Naive thymus-derived CD4-positive, alpha-beta T cell (primary cell): ENCODE results near the gene HIRA. TPM values are rescaled to one million over a fixed set of nuclear protein-coding genes. Genes with fewer than 3 reads are reported as not detected.

Experiments used
- ATAC-seq: fragments of 150-1000 bp; cut with Tn5 transposase; 2 replicates; pipeline ENCODE4 v1.10.0; 2021; ENCODE audit warnings: mild to moderate bottlenecking, moderate library complexity
- CTCF ChIA-PET: fragments of 350-600 bp; sonication (Branson Sonifier 250); formaldehyde crosslinking; loops from one replicate; lab custom pipeline; 2021; ENCODE audit warnings: antibody characterized with exemption; lab: Charles Lee
- POLR2A ChIA-PET: fragments of 350-600 bp; sonication (Branson Sonifier 250); formaldehyde crosslinking; loops from one replicate; lab custom pipeline; 2021; ENCODE audit warnings: antibody characterized with exemption, inconsistent platforms; lab: Charles Lee
- DNase-seq, 9 donors: peaks; one replicate each; pipeline versions ENCODE4 v3.0.0 to v3.0.0-alpha.2; 2020 to 2022; ENCODE audit warnings: mixed read lengths in 1 of 9
- H3K27ac ChIP-seq: one replicate; pipeline ENCODE4 v1.7.0; 2013; ENCODE audit warnings: mild to moderate bottlenecking, low read depth, low read length, moderate library complexity
- H3K27me3 ChIP-seq, 2 donors: one replicate each; pipeline ENCODE4 v1.7.0; 2013; ENCODE audit warnings: low read length in 2 of 2, mild to moderate bottlenecking in 2 of 2, moderate library complexity in 2 of 2; ENCODE audit not compliant: control insufficient read depth in 2 of 2, insufficient read depth in 2 of 2
- H3K36me3 ChIP-seq, 3 experiments: 1 replicate in 2 of 3; 2 replicates in 1 of 3; pipeline ENCODE4 v1.7.0; 2013; ENCODE audit warnings: low read length in 3 of 3, mild to moderate bottlenecking in 3 of 3, moderate library complexity in 1 of 3; ENCODE audit not compliant: insufficient read depth in 3 of 3, control insufficient read depth in 2 of 3
- H3K4me1 ChIP-seq, 2 donors: one replicate each; pipeline ENCODE4 v1.7.0; 2013; ENCODE audit warnings: low read length in 2 of 2, mild to moderate bottlenecking in 2 of 2, moderate library complexity in 1 of 2; ENCODE audit not compliant: control insufficient read depth in 2 of 2, insufficient read depth in 2 of 2
- H3K4me3 ChIP-seq: 2 replicates; pipeline ENCODE4 v1.7.0; 2013; ENCODE audit warnings: mild to moderate bottlenecking, low read length
- H3K9me3 ChIP-seq, 3 experiments: 1 replicate in 2 of 3; 2 replicates in 1 of 3; pipeline ENCODE4 v1.7.0; 2013; ENCODE audit warnings: low read length in 3 of 3; ENCODE audit not compliant: control insufficient read depth in 2 of 3
- H3K27ac Mint-ChIP-seq, 9 donors: one replicate each; pipeline ENCODE4 v1.8.0; 2020 to 2022; ENCODE audit warnings: mixed read lengths in 9 of 9, mild to moderate bottlenecking in 8 of 9, moderate library complexity in 5 of 9, inconsistent platforms in 2 of 9
- H3K27me3 Mint-ChIP-seq, 5 donors: one replicate each; pipeline ENCODE4 v1.8.0; 2021 to 2022; ENCODE audit warnings: mixed read lengths in 5 of 5, mild to moderate bottlenecking in 1 of 5
- H3K36me3 Mint-ChIP-seq, 5 donors: one replicate each; pipeline ENCODE4 v1.8.0; 2020 to 2022; ENCODE audit warnings: mixed read lengths in 5 of 5, mild to moderate bottlenecking in 3 of 5, inconsistent platforms in 1 of 5
- H3K4me1 Mint-ChIP-seq, 7 donors: one replicate each; pipeline ENCODE4 v1.8.0; 2020 to 2022; ENCODE audit warnings: mixed read lengths in 7 of 7, mild to moderate bottlenecking in 3 of 7, inconsistent platforms in 1 of 7
- H3K4me3 Mint-ChIP-seq, 10 donors: one replicate each; pipeline ENCODE4 v1.8.0; 2020 to 2022; ENCODE audit warnings: mild to moderate bottlenecking in 10 of 10, mixed read lengths in 10 of 10, moderate library complexity in 6 of 10, inconsistent platforms in 2 of 10
- H3K9me3 Mint-ChIP-seq, 11 donors: one replicate each; pipeline ENCODE4 v1.8.0; 2020 to 2022; ENCODE audit warnings: mixed read lengths in 11 of 11, mild to moderate bottlenecking in 4 of 11, inconsistent platforms in 1 of 11, moderate library complexity in 1 of 11
- intact Hi-C, 2 donors: fragments of 100-400 bp; cut with micrococcal nuclease; formaldehyde crosslinking; loops; one replicate each; pipeline ENCODE4 v1.15.1; 2023
- polyA plus RNA-seq, 2 donors: library from polyadenylated mRNA; unstranded; fragments of 300-500 nt; fragmentation: Illumina TruSeq; gene quantifications; one replicate each; pipeline ENCODE4 v1.2.3, GENCODE V29; 2021
- total RNA-seq, 6 experiments: library from RNA in 5 of 6; stranded (reverse) in 5 of 6; gene quantifications; 1 replicate in 5 of 6; 2 replicates in 1 of 6; pipeline ENCODE4 v1.2.3 and lab custom pipeline; 2021 to 2026

Gene HIRA
- total and polyA plus RNA-seq, 7 experiments from 2014 or later = 2.8 to 42.3 (median 22.5) TPM

DNA sequence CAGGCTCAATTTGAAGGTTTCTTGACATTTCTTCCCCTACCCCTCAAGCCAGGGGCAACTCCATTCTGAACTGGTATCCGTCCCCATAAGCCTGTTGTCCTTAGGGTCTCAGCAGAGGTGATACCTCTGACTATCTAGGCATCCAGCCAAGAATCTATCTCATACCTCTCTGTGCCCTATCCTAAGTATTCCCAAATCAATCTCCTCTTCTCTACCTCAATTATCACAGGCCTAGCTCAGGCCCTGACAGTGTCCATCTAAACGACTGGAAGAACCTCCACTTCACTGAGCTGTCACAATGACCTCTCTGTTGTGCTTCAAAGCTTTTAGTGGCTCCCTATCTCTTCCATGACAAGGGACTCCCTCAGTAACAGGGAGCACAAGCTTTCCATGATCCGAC is 26.9 kb downstream of the HIRA start:
- Mint-ChIP-seq H3K9me3 (no peaks in the 10 kb centered on the region), H3K27me3 (no peaks in the 10 kb centered on the region), H3K4me3 (no peak overlapping the region), H3K27ac (peak overlapping the region in 2 of 9 donors; percentile 51 to 57), H3K4me1 (peaks cover 0 to 5% (median 2%) of the 10 kb centered on the region in 7 donors), H3K36me3 (peaks cover 9 to 63% (median 25%) of the 10 kb centered on the region in 5 donors)
- H3K27me3 ChIP-seq = no peaks in the 10 kb centered on the region
- H3K9me3 ChIP-seq = no peaks in the 10 kb centered on the region
- H3K4me3 ChIP-seq = no peak overlapping the region
- H3K27ac ChIP-seq = no peak overlapping the region
- peaks cover 5 to 55% (median 31%) of the 10 kb centered on the region in 3 experiments for H3K36me3 ChIP-seq
- H3K4me1 ChIP-seq = no peaks in the 10 kb centered on the region
- intact Hi-C loops = no loop called here
- ATAC-seq (no peak), DNase-seq (no peak)
- CTCF ChIA-PET = no interaction called here
- POLR2A ChIA-PET = interaction anchor here (0.6 kb wide), 1 partner anchor 282 kb away, joined by 4 read pairs; no protein-coding TSS in a partner anchor

DNA sequence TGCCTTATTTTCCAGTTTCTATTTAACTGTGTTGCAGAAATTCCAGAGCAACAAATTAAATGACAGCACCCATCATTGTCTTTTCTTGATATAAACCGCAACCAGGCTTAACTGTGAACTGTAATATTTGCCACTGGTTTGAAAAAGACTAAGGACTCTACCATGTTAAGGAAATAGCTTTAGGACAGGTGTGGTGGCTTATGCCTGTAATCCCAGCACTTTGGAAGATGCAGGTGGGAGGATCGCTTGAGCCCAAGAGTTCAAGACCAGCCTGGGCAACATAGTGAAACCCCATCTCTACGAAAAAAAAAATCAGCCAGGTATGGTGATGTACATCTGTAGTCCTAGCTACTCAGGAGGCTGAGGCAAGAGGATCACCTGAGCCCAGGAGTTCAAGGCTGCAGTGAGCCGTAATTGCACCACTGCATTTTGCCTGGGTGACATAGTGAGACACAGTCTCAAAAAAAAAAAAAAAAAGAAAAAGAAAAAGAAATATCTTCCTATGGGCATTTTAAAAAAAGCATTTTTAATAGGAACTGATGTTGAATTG is 28.8 kb downstream of the HIRA start:
- H3K4me1 Mint-ChIP-seq = peaks cover 0 to 7% (median 2%) of the 10 kb centered on the region in 7 donors
- Histone ChIP-seq H3K36me3 (peaks cover 5 to 48% (median 26%) of the 10 kb centered on the region in 3 experiments), H3K27me3 (no peaks in the 10 kb centered on the region), H3K4me3 (no peak overlapping the region), H3K27ac (no peak overlapping the region), H3K9me3 (no peaks in the 10 kb centered on the region), H3K4me1 (no peaks in the 10 kb centered on the region)
- no peak for ATAC-seq
- DNase-seq = no peak
- H3K9me3 Mint-ChIP-seq = no peaks in the 10 kb centered on the region
- H3K27ac Mint-ChIP-seq = no peak overlapping the region
- POLR2A ChIA-PET = no interaction called here
- CTCF ChIA-PET = no interaction called here
- intact Hi-C loops = no loop called here
- H3K27me3 Mint-ChIP-seq = no peaks in the 10 kb centered on the region
- H3K36me3 Mint-ChIP-seq = peaks cover 9 to 62% (median 20%) of the 10 kb centered on the region in 5 donors
- H3K4me3 Mint-ChIP-seq = no peak overlapping the region

DNA sequence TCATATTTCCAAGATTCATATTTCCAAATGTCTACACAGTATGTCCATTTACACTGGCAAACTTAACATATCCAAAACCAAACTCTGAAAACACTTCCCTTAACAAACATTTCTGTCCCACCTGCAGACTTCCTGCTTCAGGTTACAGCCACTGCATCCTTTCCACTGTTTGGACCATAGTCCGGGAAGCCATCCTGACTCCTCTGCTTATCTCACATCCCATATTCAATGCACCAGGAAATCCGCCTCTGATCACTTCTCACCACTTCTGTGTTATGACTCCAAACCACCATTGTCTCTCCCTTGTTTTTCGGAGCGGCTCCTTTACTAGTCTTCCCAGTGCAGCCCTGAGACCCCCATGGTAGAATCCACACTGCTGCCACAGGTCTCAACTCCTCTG is 30.1 kb downstream of the HIRA start:
- H3K27me3 Mint-ChIP-seq = no peaks in the 10 kb centered on the region

DNA sequence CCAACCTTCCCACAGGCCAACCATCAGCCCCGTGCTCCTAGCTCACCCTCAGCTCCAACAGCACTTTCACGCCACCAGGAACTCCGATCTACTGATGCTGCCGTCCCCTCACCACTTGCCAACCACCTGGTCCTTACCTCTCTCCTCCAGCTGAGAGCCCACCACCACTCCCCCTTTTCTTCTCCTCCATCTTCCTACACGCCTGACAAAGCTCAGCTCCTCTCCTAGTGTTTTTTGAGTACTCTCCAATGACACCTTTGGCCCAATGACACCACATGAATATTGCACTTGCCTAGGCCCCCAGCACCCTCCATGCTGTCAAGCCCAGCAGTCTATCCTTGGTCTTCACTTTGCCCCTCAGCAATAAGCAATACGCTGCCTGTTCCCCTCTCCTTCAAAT is 30.7 kb downstream of the HIRA start:
- no peak for ATAC-seq
- H3K36me3 ChIP-seq = peaks cover 12 to 49% (median 18%) of the 10 kb centered on the region in 3 experiments
- H3K27me3 ChIP-seq = no peaks in the 10 kb centered on the region
- Mint-ChIP-seq H3K9me3 (no peaks in the 10 kb centered on the region), H3K4me3 (no peak overlapping the region), H3K4me1 (peaks cover 0 to 5% (median 2%) of the 10 kb centered on the region in 7 donors), H3K27me3 (no peaks in the 10 kb centered on the region), H3K27ac (peak overlapping the region in 4 of 9 donors; percentile 10 to 62 (median 47)), H3K36me3 (peaks cover 8 to 65% (median 20%) of the 10 kb centered on the region in 5 donors)
- H3K4me1 ChIP-seq = no peaks in the 10 kb centered on the region
- CTCF ChIA-PET = no interaction called here
- DNase-seq = no peak
- intact Hi-C loops = no loop called here
- POLR2A ChIA-PET = no interaction called here
- no peak overlapping the region for H3K4me3 ChIP-seq
- no peaks in the 10 kb centered on the region for H3K9me3 ChIP-seq
- no peak overlapping the region for H3K27ac ChIP-seq

More for the DNA sequence above, 30.1 kb downstream of the HIRA start:
- H3K4me1 ChIP-seq = no peaks in the 10 kb centered on the region
- ChIA-PET POLR2A (no interaction called here), CTCF (no interaction called here)
- H3K4me3 ChIP-seq = no peak overlapping the region
- peaks cover 11 to 49% (median 21%) of the 10 kb centered on the region in 3 experiments for H3K36me3 ChIP-seq
- no peaks in the 10 kb centered on the region for H3K27me3 ChIP-seq
- H3K27ac ChIP-seq = no peak overlapping the region
- no peaks in the 10 kb centered on the region for H3K9me3 ChIP-seq
- no peak overlapping the region for H3K4me3 Mint-ChIP-seq
- intact Hi-C loops = no loop called here
- no peak for ATAC-seq
- peaks cover 0 to 5% (median 2%) of the 10 kb centered on the region in 7 donors for H3K4me1 Mint-ChIP-seq
- H3K36me3 Mint-ChIP-seq = peaks cover 9 to 69% (median 20%) of the 10 kb centered on the region in 5 donors
- H3K27ac Mint-ChIP-seq = peak overlapping the region in 5 of 9 donors; percentile 10 to 76 (median 48)
- no peak for DNase-seq
- no peaks in the 10 kb centered on the region for H3K9me3 Mint-ChIP-seq

DNA sequence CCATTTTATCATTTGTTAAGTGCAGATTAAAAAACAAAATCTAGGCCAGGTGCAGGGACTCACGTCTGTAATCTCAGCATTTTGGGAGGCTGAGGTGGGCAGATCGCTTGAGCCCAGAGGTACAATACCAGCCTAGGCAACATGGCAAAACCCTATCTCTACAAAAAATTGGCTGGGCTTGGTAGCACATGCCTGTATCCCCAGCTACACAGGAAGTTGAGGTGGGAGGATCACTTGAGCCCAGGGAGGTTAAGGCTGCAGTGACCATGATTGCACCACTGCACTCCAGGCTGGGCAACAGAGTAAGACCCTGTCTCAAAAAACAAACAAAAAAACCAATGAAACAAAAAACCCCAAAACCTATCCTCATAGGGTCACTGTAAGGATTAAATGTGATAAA is 32.9 kb downstream of the HIRA start:
- ChIA-PET POLR2A (no interaction called here), CTCF (no interaction called here)
- H3K27ac ChIP-seq = no peak overlapping the region
- H3K9me3 Mint-ChIP-seq = no peaks in the 10 kb centered on the region
- no peaks in the 10 kb centered on the region for H3K27me3 ChIP-seq
- no peak for ATAC-seq
- H3K4me3 ChIP-seq = no peak overlapping the region
- H3K27ac Mint-ChIP-seq = peak overlapping the region in 1 of 9 donors; percentile 62
- H3K27me3 Mint-ChIP-seq = no peaks in the 10 kb centered on the region
- intact Hi-C loops = no loop called here
- no peaks in the 10 kb centered on the region for H3K4me1 ChIP-seq
- DNase-seq = no peak
- H3K4me3 Mint-ChIP-seq = no peak overlapping the region
- peaks cover 0 to 5% (median 2%) of the 10 kb centered on the region in 7 donors for H3K4me1 Mint-ChIP-seq
- H3K9me3 ChIP-seq = no peaks in the 10 kb centered on the region
- peaks cover 5 to 52% (median 20%) of the 10 kb centered on the region in 3 experiments for H3K36me3 ChIP-seq
- peaks cover 6 to 59% (median 23%) of the 10 kb centered on the region in 5 donors for H3K36me3 Mint-ChIP-seq

DNA sequence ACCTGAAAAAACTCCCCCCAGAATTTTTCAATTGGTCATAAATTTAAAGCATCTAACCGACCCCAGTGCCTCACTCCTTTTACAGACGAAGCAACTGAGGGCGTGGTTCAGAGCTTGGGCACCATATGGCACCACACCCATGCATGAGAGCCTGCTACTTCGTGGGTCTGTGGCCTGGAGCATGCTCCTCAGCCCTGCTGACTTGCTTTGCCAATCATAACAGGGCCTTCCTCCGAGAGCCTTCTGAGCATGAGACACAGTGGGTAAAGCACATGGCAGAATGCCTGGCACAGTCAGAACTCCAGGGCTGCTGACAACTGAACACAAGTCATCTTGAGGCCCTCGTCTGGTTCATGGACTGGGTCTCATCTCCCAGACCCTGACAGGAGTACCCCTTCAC is 33.3 kb downstream of the HIRA start:
- no peaks in the 10 kb centered on the region for H3K9me3 Mint-ChIP-seq
- Histone ChIP-seq H3K4me3 (no peak overlapping the region), H3K9me3 (no peaks in the 10 kb centered on the region), H3K4me1 (no peaks in the 10 kb centered on the region), H3K27me3 (no peaks in the 10 kb centered on the region), H3K36me3 (peaks cover 5 to 56% (median 20%) of the 10 kb centered on the region in 3 experiments), H3K27ac (no peak overlapping the region)
- H3K27ac Mint-ChIP-seq = peak overlapping the region in 1 of 9 donors; percentile 62
- H3K36me3 Mint-ChIP-seq = peaks cover 6 to 62% (median 25%) of the 10 kb centered on the region in 5 donors
- intact Hi-C loops = no loop called here
- ChIA-PET CTCF (no interaction called here), POLR2A (no interaction called here)
- no peak for ATAC-seq
- H3K27me3 Mint-ChIP-seq = no peaks in the 10 kb centered on the region
- no peak overlapping the region for H3K4me3 Mint-ChIP-seq
- peaks cover 0 to 5% (median 2%) of the 10 kb centered on the region in 7 donors for H3K4me1 Mint-ChIP-seq
- DNase-seq = no peak

DNA sequence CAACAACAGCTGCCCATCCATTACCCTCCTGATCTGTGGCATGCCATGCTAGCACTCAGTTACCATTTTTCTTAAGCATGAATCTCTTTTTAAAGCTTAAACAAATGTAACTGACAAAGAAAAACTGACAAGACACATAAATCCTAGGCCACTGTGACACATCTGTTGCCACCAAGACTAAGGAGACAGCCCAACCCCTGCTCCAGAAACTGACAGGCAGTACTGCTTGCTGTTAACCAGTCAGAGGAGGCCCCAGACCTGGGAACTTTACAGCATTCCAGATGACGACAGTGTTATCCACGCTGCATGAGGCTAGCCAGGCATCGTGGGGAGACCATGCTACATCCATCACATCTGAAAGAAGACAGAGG is 33.8 kb downstream of the HIRA start:
- Mint-ChIP-seq H3K4me3 (no peak overlapping the region), H3K4me1 (peaks cover 0 to 5% (median 2%) of the 10 kb centered on the region in 7 donors), H3K27ac (no peak overlapping the region), H3K9me3 (no peaks in the 10 kb centered on the region), H3K27me3 (no peaks in the 10 kb centered on the region), H3K36me3 (peaks cover 6 to 64% (median 25%) of the 10 kb centered on the region in 5 donors)
- H3K9me3 ChIP-seq = no peaks in the 10 kb centered on the region
- POLR2A ChIA-PET = no interaction called here
- no peak overlapping the region for H3K4me3 ChIP-seq
- no peak for DNase-seq
- intact Hi-C loops = no loop called here
- H3K4me1 ChIP-seq = no peaks in the 10 kb centered on the region
- peaks cover 7 to 59% (median 20%) of the 10 kb centered on the region in 3 experiments for H3K36me3 ChIP-seq
- no peak for ATAC-seq
- CTCF ChIA-PET = no interaction called here
- no peaks in the 10 kb centered on the region for H3K27me3 ChIP-seq
- no peak overlapping the region for H3K27ac ChIP-seq
